Suprapubic skin (tissue), 4 donors: Measurements from ENCODE around the gene PIGQ.

Experiments
- CTCF ChIP-seq, 2 donors: fragments of 200-600 bp in 1 of 2; fragments of 450-650 bp in 1 of 2; sonication (generic) in 1 of 2; IDR thresholded peaks; one replicate each; pipeline ENCODE4 v1.5.1; 2016 to 2019; ENCODE audit warnings: antibody characterized with exemption in 2 of 2, mild to moderate bottlenecking in 1 of 2, moderate library complexity in 1 of 2
- EP300 ChIP-seq: sonication (generic); formaldehyde crosslinking; IDR thresholded peaks from one replicate; pipeline ENCODE4 v1.6.1; 2017; ENCODE audit warnings: antibody characterized with exemption
- POLR2A ChIP-seq, 2 donors: fragments of 450-650 bp; IDR thresholded peaks; one replicate each; pipeline ENCODE4 v1.6.1; 2017; ENCODE audit warnings: antibody characterized with exemption in 2 of 2, mild to moderate bottlenecking in 2 of 2, moderate library complexity in 2 of 2
- POLR2AphosphoS5 ChIP-seq, 3 donors: sonication (generic); formaldehyde crosslinking; IDR thresholded peaks; one replicate each; pipeline ENCODE4 v1.6.1; 2017; ENCODE audit warnings: antibody characterized with exemption in 3 of 3

GRCh38 chr16:572865-573650 is 3.3 kb downstream of the PIGQ start:
- TF ChIP-seq CTCF (IDR thresholded peaks at IDR 0.05), result no peak
- TF ChIP-seq POLR2AphosphoS5 (IDR thresholded peaks at IDR 0.05), result no peak
- no peak for TF ChIP-seq EP300
- no peak for TF ChIP-seq POLR2A (IDR thresholded peaks at IDR 0.05)
